IMR-90 (cell line): ENCODE measurements around the gene DSN1.

Experiments
- MXI1 ChIP-seq: IDR thresholded peaks from 2 replicates; pipeline ENCODE4 v1.6.1; 2012; ENCODE audit warnings: low read depth, mild to moderate bottlenecking, low read length, moderate library complexity, borderline replicate concordance
- POLR2A ChIP-seq: IDR thresholded peaks from 2 replicates; pipeline ENCODE4 v1.6.1; 2012; ENCODE audit warnings: mild to moderate bottlenecking, low read depth, low read length
- RFX5 ChIP-seq: IDR thresholded peaks from 2 replicates; pipeline ENCODE4 v1.8.0; 2012; ENCODE audit warnings: low read depth, mild to moderate bottlenecking, low read length, moderate library complexity
- TF ChIP-seq, protein P1 (sequence below): conservative IDR thresholded peaks from 2 replicates; pipeline ENCODE4 v1.5.1; 2012; ENCODE audit warnings: mild to moderate bottlenecking, low read depth, low read length, improper control_type of control experiment

DNA sequence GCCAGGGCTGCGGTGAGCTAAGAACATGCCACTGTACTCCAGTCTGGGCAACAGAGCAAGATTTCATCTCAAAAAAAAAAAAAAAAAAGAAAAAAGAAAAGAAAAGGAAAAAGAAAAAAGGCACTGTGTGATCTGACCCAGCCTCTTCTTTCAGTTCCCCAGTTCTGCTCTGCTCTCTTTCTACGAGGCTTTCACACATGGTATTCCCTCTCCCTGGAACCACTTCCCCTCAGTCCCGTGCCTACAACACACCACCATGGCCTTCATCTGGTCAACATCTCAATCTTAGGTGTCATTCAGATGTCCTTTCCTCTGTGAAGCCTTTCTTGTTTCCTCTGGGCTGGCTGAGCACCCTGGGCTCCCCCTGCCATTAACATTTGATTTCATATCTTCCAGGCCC lies 2.3 kb upstream of the DSN1 start:
- TF ChIP-seq POLR2A (no peak), RFX5 (no peak), MXI1 (no peak)
- TF ChIP-seq, protein P1, sequence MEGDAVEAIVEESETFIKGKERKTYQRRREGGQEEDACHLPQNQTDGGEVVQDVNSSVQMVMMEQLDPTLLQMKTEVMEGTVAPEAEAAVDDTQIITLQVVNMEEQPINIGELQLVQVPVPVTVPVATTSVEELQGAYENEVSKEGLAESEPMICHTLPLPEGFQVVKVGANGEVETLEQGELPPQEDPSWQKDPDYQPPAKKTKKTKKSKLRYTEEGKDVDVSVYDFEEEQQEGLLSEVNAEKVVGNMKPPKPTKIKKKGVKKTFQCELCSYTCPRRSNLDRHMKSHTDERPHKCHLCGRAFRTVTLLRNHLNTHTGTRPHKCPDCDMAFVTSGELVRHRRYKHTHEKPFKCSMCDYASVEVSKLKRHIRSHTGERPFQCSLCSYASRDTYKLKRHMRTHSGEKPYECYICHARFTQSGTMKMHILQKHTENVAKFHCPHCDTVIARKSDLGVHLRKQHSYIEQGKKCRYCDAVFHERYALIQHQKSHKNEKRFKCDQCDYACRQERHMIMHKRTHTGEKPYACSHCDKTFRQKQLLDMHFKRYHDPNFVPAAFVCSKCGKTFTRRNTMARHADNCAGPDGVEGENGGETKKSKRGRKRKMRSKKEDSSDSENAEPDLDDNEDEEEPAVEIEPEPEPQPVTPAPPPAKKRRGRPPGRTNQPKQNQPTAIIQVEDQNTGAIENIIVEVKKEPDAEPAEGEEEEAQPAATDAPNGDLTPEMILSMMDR: no peak
